Naive thymus-derived CD4-positive, alpha-beta T cell (primary cell): ENCODE results near the gene UBXN10. TPM values are rescaled to one million over a fixed set of nuclear protein-coding genes. Genes with fewer than 3 reads are reported as not detected.

Experiments used
- ATAC-seq: fragments of 150-1000 bp; cut with Tn5 transposase; 2 replicates; pipeline ENCODE4 v1.10.0; 2021; ENCODE audit warnings: mild to moderate bottlenecking, moderate library complexity
- CTCF ChIA-PET: fragments of 350-600 bp; sonication (Branson Sonifier 250); formaldehyde crosslinking; loops from one replicate; lab custom pipeline; 2021; ENCODE audit warnings: antibody characterized with exemption; lab: Charles Lee
- POLR2A ChIA-PET: fragments of 350-600 bp; sonication (Branson Sonifier 250); formaldehyde crosslinking; loops from one replicate; lab custom pipeline; 2021; ENCODE audit warnings: antibody characterized with exemption, inconsistent platforms; lab: Charles Lee
- DNase-seq, 9 donors: peaks; one replicate each; pipeline versions ENCODE4 v3.0.0 to v3.0.0-alpha.2; 2020 to 2022; ENCODE audit warnings: mixed read lengths in 1 of 9
- H3K27ac ChIP-seq: one replicate; pipeline ENCODE4 v1.7.0; 2013; ENCODE audit warnings: mild to moderate bottlenecking, low read depth, low read length, moderate library complexity
- H3K27me3 ChIP-seq, 2 donors: one replicate each; pipeline ENCODE4 v1.7.0; 2013; ENCODE audit warnings: low read length in 2 of 2, mild to moderate bottlenecking in 2 of 2, moderate library complexity in 2 of 2; ENCODE audit not compliant: control insufficient read depth in 2 of 2, insufficient read depth in 2 of 2
- H3K36me3 ChIP-seq, 3 experiments: 1 replicate in 2 of 3; 2 replicates in 1 of 3; pipeline ENCODE4 v1.7.0; 2013; ENCODE audit warnings: low read length in 3 of 3, mild to moderate bottlenecking in 3 of 3, moderate library complexity in 1 of 3; ENCODE audit not compliant: insufficient read depth in 3 of 3, control insufficient read depth in 2 of 3
- H3K4me1 ChIP-seq, 2 donors: one replicate each; pipeline ENCODE4 v1.7.0; 2013; ENCODE audit warnings: low read length in 2 of 2, mild to moderate bottlenecking in 2 of 2, moderate library complexity in 1 of 2; ENCODE audit not compliant: control insufficient read depth in 2 of 2, insufficient read depth in 2 of 2
- H3K4me3 ChIP-seq: 2 replicates; pipeline ENCODE4 v1.7.0; 2013; ENCODE audit warnings: mild to moderate bottlenecking, low read length
- H3K9me3 ChIP-seq, 3 experiments: 1 replicate in 2 of 3; 2 replicates in 1 of 3; pipeline ENCODE4 v1.7.0; 2013; ENCODE audit warnings: low read length in 3 of 3; ENCODE audit not compliant: control insufficient read depth in 2 of 3
- H3K27ac Mint-ChIP-seq, 9 donors: one replicate each; pipeline ENCODE4 v1.8.0; 2020 to 2022; ENCODE audit warnings: mixed read lengths in 9 of 9, mild to moderate bottlenecking in 8 of 9, moderate library complexity in 5 of 9, inconsistent platforms in 2 of 9
- H3K27me3 Mint-ChIP-seq, 5 donors: one replicate each; pipeline ENCODE4 v1.8.0; 2021 to 2022; ENCODE audit warnings: mixed read lengths in 5 of 5, mild to moderate bottlenecking in 1 of 5
- H3K36me3 Mint-ChIP-seq, 5 donors: one replicate each; pipeline ENCODE4 v1.8.0; 2020 to 2022; ENCODE audit warnings: mixed read lengths in 5 of 5, mild to moderate bottlenecking in 3 of 5, inconsistent platforms in 1 of 5
- H3K4me1 Mint-ChIP-seq, 7 donors: one replicate each; pipeline ENCODE4 v1.8.0; 2020 to 2022; ENCODE audit warnings: mixed read lengths in 7 of 7, mild to moderate bottlenecking in 3 of 7, inconsistent platforms in 1 of 7
- H3K4me3 Mint-ChIP-seq, 10 donors: one replicate each; pipeline ENCODE4 v1.8.0; 2020 to 2022; ENCODE audit warnings: mild to moderate bottlenecking in 10 of 10, mixed read lengths in 10 of 10, moderate library complexity in 6 of 10, inconsistent platforms in 2 of 10
- H3K9me3 Mint-ChIP-seq, 11 donors: one replicate each; pipeline ENCODE4 v1.8.0; 2020 to 2022; ENCODE audit warnings: mixed read lengths in 11 of 11, mild to moderate bottlenecking in 4 of 11, inconsistent platforms in 1 of 11, moderate library complexity in 1 of 11
- intact Hi-C, 2 donors: fragments of 100-400 bp; cut with micrococcal nuclease; formaldehyde crosslinking; loops; one replicate each; pipeline ENCODE4 v1.15.1; 2023
- polyA plus RNA-seq, 2 donors: library from polyadenylated mRNA; unstranded; fragments of 300-500 nt; fragmentation: Illumina TruSeq; gene quantifications; one replicate each; pipeline ENCODE4 v1.2.3, GENCODE V29; 2021
- total RNA-seq, 6 experiments: library from RNA in 5 of 6; stranded (reverse) in 5 of 6; gene quantifications; 1 replicate in 5 of 6; 2 replicates in 1 of 6; pipeline ENCODE4 v1.2.3 and lab custom pipeline; 2021 to 2026

The UBXN10 gene
- total and polyA plus RNA-seq, 7 experiments from 2014 or later: 0.03 to 1.1 (median 0.55) TPM; not detected in 3

- ChIA-PET CTCF (interaction anchor here (0.6 to 4.5 kb wide), 13 partner anchors 9 to 490 kb away, joined by 3 to 65 read pairs (median 3); partner anchors contain the start of gene OTUD3), POLR2A (interaction anchor here (0.5 kb wide), 1 partner anchor 100 kb away, joined by 4 read pairs; no protein-coding TSS in a partner anchor)
- DNase-seq (peak; percentile 47 to 79 (median 71)), ATAC-seq (peak; percentile 93)
- no peak overlapping the region for H3K27ac ChIP-seq
- no peaks in the 10 kb centered on the region for H3K36me3 ChIP-seq
- Mint-ChIP-seq H3K27me3 (no peaks in the 10 kb centered on the region), H3K9me3 (no peaks in the 10 kb centered on the region), H3K36me3 (peaks cover 0 to 3% (median 0%) of the 10 kb centered on the region in 5 donors), H3K4me3 (peak overlapping the region; percentile 74 to 90 (median 82)), H3K4me1 (peaks cover 6 to 20% (median 12%) of the 10 kb centered on the region in 7 donors), H3K27ac (peak overlapping the region in 3 of 9 donors; percentile 25 to 61 (median 60))
- no peaks in the 10 kb centered on the region for H3K9me3 ChIP-seq
- intact Hi-C loops: loop anchor here (1.0 to 2.0 kb wide), 8 partner anchors 33 to 491 kb away; partner anchors contain the start of gene OTUD3 (in 2 of the 2)
- H3K27me3 ChIP-seq: no peaks in the 10 kb centered on the region
- peaks cover 5 to 11% of the 10 kb centered on the region in 2 donors for H3K4me1 ChIP-seq
- H3K4me3 ChIP-seq: peak overlapping the region; percentile 71
Measured at GRCh38 chr1:20151906-20152598, 33.8 kb upstream of the UBXN10 start.

- Mint-ChIP-seq H3K36me3 (peaks cover 0 to 3% (median 0%) of the 10 kb centered on the region in 5 donors), H3K4me3 (peak overlapping the region in 7 of 10 donors; percentile 76 to 90 (median 84)), H3K9me3 (peaks cover 0 to 3% (median 0%) of the 10 kb centered on the region in 11 donors), H3K27me3 (no peaks in the 10 kb centered on the region), H3K27ac (peak overlapping the region in 2 of 9 donors; percentile 60 to 61), H3K4me1 (peaks cover 6 to 20% (median 12%) of the 10 kb centered on the region in 7 donors)
- Histone ChIP-seq H3K9me3 (no peaks in the 10 kb centered on the region), H3K4me1 (peaks cover 5 to 11% of the 10 kb centered on the region in 2 donors), H3K27me3 (no peaks in the 10 kb centered on the region), H3K36me3 (no peaks in the 10 kb centered on the region), H3K27ac (no peak overlapping the region), H3K4me3 (no peak overlapping the region)
- intact Hi-C loops: loop anchor here (1.0 to 2.0 kb wide), 8 partner anchors 33 to 492 kb away; partner anchors contain the start of gene OTUD3 (in 2 of the 2)
- no peak for DNase-seq
- CTCF ChIA-PET: interaction anchor here (0.7 to 4.5 kb wide), 8 partner anchors 9 to 235 kb away, joined by 3 to 65 read pairs (median 4); no protein-coding TSS in a partner anchor
- peak; percentile 4 for ATAC-seq
- POLR2A ChIA-PET: no interaction called here
Measured at GRCh38 chr1:20152599-20152930, 33.3 kb upstream of the UBXN10 start.

- Mint-ChIP-seq H3K27me3 (no peaks in the 10 kb centered on the region), H3K4me3 (peak overlapping the region in 1 of 10 donors; percentile 82), H3K27ac (no peak overlapping the region), H3K4me1 (peaks cover 6 to 20% (median 12%) of the 10 kb centered on the region in 7 donors), H3K9me3 (peaks cover 0 to 7% (median 0%) of the 10 kb centered on the region in 11 donors), H3K36me3 (peaks cover 0 to 3% (median 0%) of the 10 kb centered on the region in 5 donors)
- DNase-seq (no peak), ATAC-seq (no peak)
- POLR2A ChIA-PET: no interaction called here
- peaks cover 5 to 11% of the 10 kb centered on the region in 2 donors for H3K4me1 ChIP-seq
- H3K4me3 ChIP-seq: no peak overlapping the region
- CTCF ChIA-PET: interaction anchor here (0.7 to 4.5 kb wide), 6 partner anchors 10 to 235 kb away, joined by 3 to 65 read pairs (median 6); no protein-coding TSS in a partner anchor
- intact Hi-C loops: loop anchor here (1.0 to 2.0 kb wide), 8 partner anchors 32 to 492 kb away; partner anchors contain the start of gene OTUD3 (in 2 of the 2)
- no peaks in the 10 kb centered on the region for H3K36me3 ChIP-seq
- H3K27ac ChIP-seq: no peak overlapping the region
- H3K9me3 ChIP-seq: no peaks in the 10 kb centered on the region
- H3K27me3 ChIP-seq: no peaks in the 10 kb centered on the region
Measured at GRCh38 chr1:20153000-20153418, 32.9 kb upstream of the UBXN10 start.

- Histone ChIP-seq H3K36me3 (no peaks in the 10 kb centered on the region), H3K9me3 (peaks cover 0 to 10% (median 0%) of the 10 kb centered on the region in 3 experiments), H3K27me3 (no peaks in the 10 kb centered on the region), H3K4me1 (peaks cover 5 to 11% of the 10 kb centered on the region in 2 donors), H3K27ac (no peak overlapping the region), H3K4me3 (no peak overlapping the region)
- CTCF ChIA-PET: interaction anchor here (0.8 to 1.7 kb wide), 2 partner anchors 51 to 255 kb away, joined by 3 read pairs; no protein-coding TSS in a partner anchor
- Mint-ChIP-seq H3K4me3 (peak overlapping the region in 9 of 10 donors; percentile 8 to 74 (median 42)), H3K9me3 (peaks cover 0 to 18% (median 6%) of the 10 kb centered on the region in 11 donors), H3K36me3 (peaks cover 0 to 5% (median 0%) of the 10 kb centered on the region in 5 donors), H3K27ac (peak overlapping the region in 6 of 9 donors; percentile 1 to 81 (median 40)), H3K27me3 (no peaks in the 10 kb centered on the region), H3K4me1 (peaks cover 6 to 20% (median 12%) of the 10 kb centered on the region in 7 donors)
- intact Hi-C loops: no loop called here
- ATAC-seq (no peak), DNase-seq (no peak)
- POLR2A ChIA-PET: no interaction called here
Measured at GRCh38 chr1:20154301-20154831, 31.5 kb upstream of the UBXN10 start.

GRCh38 chr1:20158358-20159070 lies 27.4 kb upstream of the UBXN10 start:
- Mint-ChIP-seq H3K4me3 (no peak overlapping the region), H3K9me3 (peaks cover 0 to 60% (median 27%) of the 10 kb centered on the region in 11 donors), H3K4me1 (peaks cover 5 to 13% (median 9%) of the 10 kb centered on the region in 7 donors), H3K27ac (no peak overlapping the region), H3K27me3 (peaks cover 0 to under 1% (median 0%) of the 10 kb centered on the region in 5 donors), H3K36me3 (peaks cover 5 to 20% (median 10%) of the 10 kb centered on the region in 5 donors)
- Histone ChIP-seq H3K27ac (no peak overlapping the region), H3K9me3 (peaks cover 0 to 39% (median 8%) of the 10 kb centered on the region in 3 experiments), H3K4me1 (peaks cover 5% of the 10 kb centered on the region in 2 donors), H3K4me3 (no peak overlapping the region), H3K27me3 (no peaks in the 10 kb centered on the region), H3K36me3 (no peaks in the 10 kb centered on the region)
- ChIA-PET CTCF (interaction anchor here (0.7 to 1.3 kb wide), 2 partner anchors 12 to 31 kb away, joined by 4 read pairs; no protein-coding TSS in a partner anchor), POLR2A (no interaction called here)
- intact Hi-C loops: no loop called here
- DNase-seq (no peak), ATAC-seq (no peak)

- intact Hi-C loops: no loop called here
- POLR2A ChIA-PET: no interaction called here
- Mint-ChIP-seq H3K27ac (no peak overlapping the region), H3K4me1 (peaks cover 0 to under 1% (median 0%) of the 10 kb centered on the region in 7 donors), H3K27me3 (peaks cover 0 to 5% (median 0%) of the 10 kb centered on the region in 5 donors), H3K4me3 (no peak overlapping the region), H3K9me3 (peaks cover 2 to 74% (median 38%) of the 10 kb centered on the region in 11 donors), H3K36me3 (peaks cover 9 to 28% (median 11%) of the 10 kb centered on the region in 5 donors)
- no peaks in the 10 kb centered on the region for H3K27me3 ChIP-seq
- CTCF ChIA-PET: interaction anchor here (0.8 to 1.3 kb wide), 2 partner anchors 9 to 29 kb away, joined by 3 to 4 read pairs; no protein-coding TSS in a partner anchor
- ATAC-seq (no peak), DNase-seq (no peak)
- H3K9me3 ChIP-seq: peaks cover 0 to 44% (median 8%) of the 10 kb centered on the region in 3 experiments
- no peak overlapping the region for H3K4me3 ChIP-seq
- H3K4me1 ChIP-seq: no peaks in the 10 kb centered on the region
- H3K27ac ChIP-seq: no peak overlapping the region
- no peaks in the 10 kb centered on the region for H3K36me3 ChIP-seq
Measured at GRCh38 chr1:20160034-20160433, 25.9 kb upstream of the UBXN10 start.
